DMS 273 (cell line): ENCODE data around the gene TMEM140.

Experiments
- DNase-seq: peaks from one replicate; lab custom pipeline; 2025; ENCODE audit not compliant: unreplicated experiment; lab: John Stamatoyannopoulos, UW

Gene TMEM140

GRCh38 chr7:135192914-135193536 is 45.2 kb downstream of the TMEM140 start:
- DNase-seq: no peak

- no peak for DNase-seq
Measured at GRCh38 chr7:135193615-135194081, 45.8 kb downstream of the TMEM140 start.

GRCh38 chr7:135194494-135195095 is 46.7 kb downstream of the TMEM140 start:
- no peak for DNase-seq

- no peak for DNase-seq
Measured at GRCh38 chr7:135195156-135195555, 47.3 kb downstream of the TMEM140 start.

GRCh38 chr7:135195968-135196629 is 48.2 kb downstream of the TMEM140 start:
- DNase-seq: no peak

- DNase-seq: no peak
Measured at GRCh38 chr7:135197343-135197742, 49.5 kb downstream of the TMEM140 start.

GRCh38 chr7:135197906-135198655 is 50.2 kb downstream of the TMEM140 start:
- DNase-seq: no peak

- no peak for DNase-seq
Measured at GRCh38 chr7:135199439-135199838, 51.6 kb downstream of the TMEM140 start.

- peak; percentile 20 for DNase-seq
Measured at GRCh38 chr7:135200821-135201331, 53.0 kb downstream of the TMEM140 start.

- DNase-seq: no peak
Measured at GRCh38 chr7:135201350-135201749, 53.5 kb downstream of the TMEM140 start.

- DNase-seq: no peak
Measured at GRCh38 chr7:135204341-135204749, 56.5 kb downstream of the TMEM140 start.

GRCh38 chr7:135204876-135205275 is 57.0 kb downstream of the TMEM140 start:
- DNase-seq: no peak

GRCh38 chr7:135205850-135206249 is 58.0 kb downstream of the TMEM140 start:
- no peak for DNase-seq

- no peak for DNase-seq
Measured at GRCh38 chr7:135206941-135207391, 59.1 kb downstream of the TMEM140 start.

- no peak for DNase-seq
Measured at GRCh38 chr7:135207406-135208101, 59.7 kb downstream of the TMEM140 start.

- DNase-seq: no peak
Measured at GRCh38 chr7:135208102-135208793, 60.4 kb downstream of the TMEM140 start.

- DNase-seq: no peak
Measured at GRCh38 chr7:135209225-135209834, 61.5 kb downstream of the TMEM140 start.

GRCh38 chr7:135210888-135211178 is 63.0 kb downstream of the TMEM140 start:
- peak; percentile 77 for DNase-seq

GRCh38 chr7:135211179-135211945 is 63.5 kb downstream of the TMEM140 start, which contains the start of gene WDR91:
Gene WDR91 (minus strand): TSS chr7:135211526. CDS start chr7:135211502, 24 bp downstream.
- peak; percentile 97 for DNase-seq
